Effector CD4-positive, alpha-beta T cell (primary cell): ENCODE measurements around the gene RPL35.
A peak's percentile ranks its signal among the peaks of the same experiment; 100 is the strongest.

Experiments used
- DNase-seq: peaks from one replicate; pipeline ENCODE4 v3.0.0-alpha.2; 2020

RPL35 gene

DNA sequence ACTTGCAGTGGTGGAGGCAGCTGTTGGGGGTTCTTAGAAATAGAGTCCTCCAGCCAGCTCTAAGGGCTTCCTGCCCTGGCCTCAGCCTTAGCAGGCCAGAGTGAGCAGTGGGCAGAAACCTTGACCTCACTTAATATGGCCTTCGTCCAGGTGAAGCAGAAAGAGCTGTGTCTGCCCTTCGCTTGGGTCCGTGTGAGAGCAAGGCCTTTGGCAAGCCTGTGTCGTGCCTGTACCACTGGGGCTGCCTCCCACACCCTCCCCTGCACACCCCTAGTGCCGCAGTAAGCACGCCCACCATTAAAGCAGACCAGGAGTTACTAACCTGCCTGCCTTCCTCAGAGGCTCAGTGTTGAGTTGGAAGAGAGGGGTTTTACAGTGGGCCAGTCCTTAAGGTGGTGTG lies 13.7 kb upstream of the RPL35 start:
- no peak for DNase-seq

DNA sequence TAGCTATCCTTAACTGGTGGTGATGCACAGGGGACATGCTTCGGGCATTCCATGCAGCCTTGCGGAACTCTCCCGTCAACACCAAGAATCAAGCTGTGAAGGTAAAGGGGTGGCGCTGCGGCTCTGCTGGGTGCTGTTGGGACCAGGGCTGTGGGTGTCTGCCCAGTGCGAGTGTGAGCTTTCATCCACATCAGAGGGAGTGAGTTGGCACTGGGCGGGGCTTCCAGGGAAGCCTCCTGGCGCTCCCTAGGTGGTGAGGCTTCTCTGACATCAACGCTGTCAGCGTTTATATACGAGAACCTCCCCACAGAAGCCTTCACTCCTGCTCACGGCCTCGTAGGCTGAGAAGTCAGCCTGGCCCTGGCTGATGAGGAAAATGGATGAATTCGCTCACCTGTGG lies 11.9 kb upstream of the RPL35 start:
- DNase-seq = no peak

DNA sequence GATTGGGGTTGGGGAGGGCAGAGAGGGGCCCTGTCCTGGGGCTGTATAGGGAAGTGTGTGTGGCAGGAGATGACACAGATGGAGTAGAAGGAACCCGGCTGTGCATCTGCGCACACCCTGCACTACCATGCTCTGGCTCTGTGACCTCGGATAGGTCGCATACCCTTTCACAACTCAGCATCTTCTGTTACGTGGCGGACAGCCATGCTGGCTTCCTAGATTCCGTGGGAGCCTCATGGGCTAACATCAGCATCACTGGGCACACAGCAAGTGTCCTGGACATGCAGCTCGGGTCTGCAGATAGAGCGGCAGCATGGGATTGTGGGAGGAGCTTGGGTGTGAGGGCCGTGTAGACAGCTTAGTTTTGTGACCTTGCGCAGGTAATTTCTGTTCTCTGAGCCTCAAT lies 9.4 kb upstream of the RPL35 start:
- DNase-seq = no peak

DNA sequence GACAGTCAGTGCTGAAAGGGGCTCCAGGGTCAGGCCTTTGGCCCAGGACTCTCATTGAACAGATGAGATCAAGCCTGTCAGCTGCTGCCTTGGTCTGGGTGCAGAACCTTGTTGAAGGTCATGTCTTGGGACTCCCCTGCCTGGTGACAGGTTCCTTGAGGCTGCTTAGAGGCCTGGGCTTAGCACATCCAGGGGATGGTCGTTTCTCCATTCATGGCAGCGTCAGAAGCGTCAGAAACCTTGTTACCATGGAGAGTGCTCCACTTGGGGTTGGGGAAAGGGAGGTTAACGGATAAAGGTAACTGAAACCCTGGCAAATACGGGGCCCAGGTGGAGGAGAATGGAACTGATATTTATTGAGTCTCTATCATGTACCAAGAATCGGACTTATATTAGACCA lies 9.0 kb upstream of the RPL35 start:
- no peak for DNase-seq

DNA sequence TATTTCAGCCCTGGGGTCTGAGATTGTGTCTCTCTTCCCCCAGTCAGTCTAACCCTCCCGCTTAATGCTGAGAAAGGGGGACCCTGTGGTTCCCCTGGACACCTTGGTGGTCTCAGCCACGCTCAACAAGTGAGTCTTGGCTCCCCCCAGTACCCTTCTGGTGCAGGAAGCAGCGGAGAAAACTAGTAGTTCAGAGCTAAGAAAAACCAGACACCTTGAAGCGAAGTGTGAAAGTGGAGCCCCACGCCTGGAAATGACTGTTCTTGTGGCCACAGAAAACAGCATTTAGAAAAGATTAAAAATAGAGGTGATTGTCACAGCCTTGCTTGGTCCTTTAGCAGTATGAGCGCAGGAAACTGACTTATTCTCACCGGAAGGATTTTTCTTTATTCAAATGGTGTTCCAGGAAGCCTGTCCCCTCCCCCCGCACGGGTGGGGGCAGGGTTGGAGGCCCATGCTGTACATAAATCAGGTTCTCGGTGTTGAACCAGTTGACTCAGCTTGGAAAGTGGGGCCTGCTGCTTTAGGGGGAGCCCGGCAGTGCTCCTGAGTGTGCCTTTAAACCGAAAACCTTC lies 8.3 kb upstream of the RPL35 start:
- peak; percentile 66 for DNase-seq

DNA sequence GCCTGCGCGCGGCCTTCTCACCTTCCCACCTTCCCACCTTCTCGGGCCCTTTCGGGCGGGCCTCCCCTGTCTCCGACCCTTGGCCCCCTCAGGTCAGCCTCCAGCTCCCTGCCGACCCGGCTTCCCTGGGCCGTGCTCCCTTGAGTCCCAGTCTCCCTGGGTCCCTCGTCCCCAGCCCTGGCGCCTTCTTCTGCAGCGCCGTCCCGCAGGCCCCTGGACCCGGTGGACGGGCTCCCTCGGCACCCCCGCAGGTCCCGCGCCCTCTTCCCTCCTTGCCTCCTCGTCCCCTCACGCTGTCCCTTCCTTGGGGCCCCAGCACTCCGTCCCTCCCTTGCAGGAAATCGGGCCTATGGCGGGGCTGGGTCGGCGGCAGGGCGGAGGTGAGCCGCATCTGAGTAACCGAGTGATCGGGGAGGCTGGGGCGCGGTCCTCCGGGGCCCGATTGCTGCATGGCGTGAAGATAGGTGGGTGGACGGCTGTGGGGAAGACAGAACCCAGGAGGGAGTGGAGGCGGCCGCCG lies 7.8 kb upstream of the RPL35 start:
- peak; percentile 28 for DNase-seq

DNA sequence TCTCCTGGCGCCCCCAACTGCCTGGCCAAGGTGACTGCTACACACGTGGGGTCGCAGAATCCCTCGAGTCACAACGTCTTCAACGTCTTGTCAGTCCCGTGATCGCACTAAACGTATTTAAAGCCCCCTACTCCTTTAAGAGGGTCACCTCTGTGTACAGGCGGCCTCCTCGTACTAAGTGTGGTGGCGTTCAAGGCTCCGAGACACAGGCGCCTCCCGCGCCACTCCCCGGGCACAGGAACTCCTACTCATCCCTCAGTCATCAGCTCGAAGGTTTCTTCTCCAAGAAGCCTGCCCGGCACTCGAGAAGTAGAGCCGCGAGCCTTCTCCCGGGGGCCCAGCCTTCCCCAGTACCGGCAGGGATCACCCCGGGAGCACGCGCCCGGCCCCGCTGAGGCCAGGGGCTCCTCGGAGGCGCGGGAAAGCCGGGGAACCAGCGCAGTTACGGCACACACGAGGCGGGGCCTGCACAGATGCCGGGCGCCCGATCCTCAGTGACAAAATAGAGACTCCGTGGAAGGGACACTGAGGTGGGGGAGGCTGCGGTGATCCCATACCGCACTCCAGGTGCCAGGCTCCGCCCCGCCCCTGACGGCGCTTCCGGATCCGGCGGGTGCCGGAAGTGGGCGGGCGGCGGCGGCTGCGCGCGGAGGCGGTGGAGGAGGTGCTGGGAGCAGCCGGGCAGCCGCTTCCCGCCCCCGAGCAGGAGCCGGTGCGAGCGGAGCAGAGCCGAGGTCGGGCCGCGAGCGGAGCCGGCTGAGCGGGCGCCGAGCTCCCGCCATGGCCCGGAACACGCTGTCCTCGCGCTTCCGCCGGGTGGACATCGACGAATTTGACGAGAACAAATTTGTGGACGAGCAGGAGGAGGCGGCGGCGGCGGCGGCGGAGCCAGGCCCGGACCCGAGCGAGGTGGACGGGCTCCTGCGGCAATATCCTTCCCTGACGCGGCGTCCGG lies 7.0 kb upstream of the RPL35 start:
- peak; percentile 83 for DNase-seq

DNA sequence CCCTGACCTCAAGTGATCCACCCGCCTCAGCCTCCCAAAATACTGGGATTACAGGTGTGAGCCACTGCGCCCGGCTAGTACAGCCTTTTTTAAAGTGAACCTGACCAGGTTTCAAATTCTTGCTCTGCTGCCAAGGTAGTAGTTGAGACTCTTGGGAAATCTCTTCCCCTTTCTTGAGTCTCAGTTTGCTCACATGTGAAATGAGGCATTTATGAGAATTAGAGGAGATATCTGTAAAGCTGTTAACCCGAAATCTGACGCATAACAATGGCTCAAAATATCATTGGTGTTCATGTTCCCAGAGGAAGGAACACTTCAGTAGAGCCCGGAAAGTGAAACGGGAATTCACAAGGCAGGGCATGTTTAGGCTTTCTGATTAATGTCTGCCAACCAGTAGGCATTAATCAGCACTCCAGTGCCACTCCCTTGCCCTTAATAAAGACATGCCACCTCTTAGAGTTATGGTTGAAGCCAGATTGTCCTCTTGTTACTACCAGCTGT lies 1.7 kb upstream of the RPL35 start:
- DNase-seq = no peak

DNA sequence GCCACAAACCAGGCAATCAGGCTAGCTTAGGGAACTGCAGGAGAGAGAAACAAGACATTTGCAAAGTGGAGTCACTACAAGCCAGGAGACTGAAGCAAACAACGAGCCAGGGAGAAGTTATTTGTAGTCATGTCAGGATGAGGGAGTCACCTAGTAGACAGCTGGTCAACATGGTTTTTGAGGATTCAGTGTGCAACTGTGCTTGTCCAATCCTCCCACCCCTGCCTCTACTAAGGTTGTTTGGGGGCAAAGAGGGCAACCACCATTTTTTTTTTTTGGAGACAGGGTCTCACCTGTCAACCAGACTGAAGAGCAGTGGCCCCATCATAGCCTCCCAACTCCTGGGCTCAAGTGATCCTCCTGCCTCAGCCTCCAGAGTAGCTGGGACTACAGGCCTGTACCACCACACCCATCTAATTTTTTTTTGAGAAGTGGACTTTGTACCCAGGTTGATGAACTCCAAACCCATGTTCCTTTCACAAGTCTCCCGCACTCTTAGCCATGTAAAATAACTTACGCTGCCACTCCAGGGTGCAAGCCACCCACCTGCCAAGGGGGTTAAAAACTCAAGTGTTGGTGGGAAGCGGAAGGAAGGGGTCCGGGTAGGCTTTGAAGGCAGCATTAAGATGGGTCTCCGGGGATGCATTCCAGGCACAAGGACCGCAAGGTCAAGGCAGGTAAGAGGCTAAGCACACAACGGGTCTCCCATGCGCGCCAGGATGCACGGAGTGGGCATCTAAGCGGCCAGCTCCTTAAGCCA lies 995 bp downstream of the RPL35 start:
- DNase-seq = no peak

DNA sequence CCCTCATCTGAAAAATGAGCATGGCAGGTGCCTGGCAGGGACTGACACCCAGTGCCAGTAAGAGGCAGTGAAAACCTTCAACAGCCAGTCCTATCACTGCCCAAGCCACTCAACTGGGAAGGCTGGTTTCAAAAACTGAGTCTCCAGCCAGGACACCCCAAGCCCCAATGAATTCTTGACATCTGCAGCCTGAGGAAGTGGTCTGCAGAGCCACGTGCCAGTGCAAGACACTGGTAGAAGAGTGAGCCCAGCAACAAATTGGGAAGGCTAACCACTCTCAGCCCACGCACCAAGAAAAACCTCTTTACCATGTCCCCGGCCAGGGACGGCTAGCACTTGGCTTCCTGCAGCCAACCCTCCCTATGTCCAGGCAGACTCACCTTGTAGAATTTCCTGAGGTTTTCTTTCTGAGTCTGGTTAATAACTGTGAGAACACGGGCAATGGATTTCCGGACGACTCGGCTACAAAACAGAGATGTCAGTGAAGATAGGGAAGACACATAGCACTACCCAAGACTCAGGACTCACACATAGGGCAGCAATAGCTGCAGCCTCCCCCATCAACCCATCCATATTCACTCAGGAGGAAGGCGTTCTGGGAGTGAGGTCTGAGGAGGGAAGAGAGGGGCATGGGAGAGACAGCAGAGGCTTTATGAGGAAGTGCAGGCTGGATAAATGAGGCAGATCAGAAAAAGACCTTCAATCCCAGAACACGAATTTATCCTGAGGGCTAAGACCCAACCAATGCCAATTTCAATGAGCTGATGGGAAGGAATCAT lies 1.8 kb downstream of the RPL35 start:
- DNase-seq = no peak

DNA sequence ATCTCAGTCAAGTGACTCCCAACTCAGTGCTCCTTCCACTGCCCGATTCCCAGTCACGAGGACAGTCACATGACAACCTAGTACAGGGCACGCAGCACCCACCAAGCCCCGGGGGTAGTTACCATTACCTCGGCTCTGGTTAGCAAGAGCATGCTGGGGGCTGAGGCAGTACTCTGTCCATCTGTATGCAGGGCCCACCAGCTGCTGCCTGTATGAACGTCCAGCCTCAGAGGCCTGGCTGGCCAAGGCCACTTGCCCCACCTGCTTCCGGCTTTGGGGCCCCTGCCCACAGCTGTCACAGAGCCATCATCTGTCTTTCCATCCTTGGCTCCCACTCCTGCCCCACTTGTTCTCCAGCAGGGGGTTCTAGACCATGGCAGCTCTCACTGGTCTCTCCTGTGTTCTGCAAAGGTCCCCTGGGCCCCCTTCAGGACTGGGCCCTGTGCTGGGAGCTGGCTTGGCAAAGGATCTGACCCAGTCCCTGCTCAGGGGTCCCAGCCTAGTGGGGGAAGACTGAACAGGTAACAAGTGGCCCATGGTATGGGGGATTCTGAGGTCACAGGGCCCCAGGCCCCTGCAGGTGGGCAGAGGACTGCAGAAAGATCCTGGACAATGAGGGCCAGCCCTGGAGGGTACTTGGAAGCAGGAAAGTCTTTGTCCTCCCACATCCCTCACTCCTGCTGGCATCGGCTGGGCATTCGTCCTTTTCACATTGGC lies 3.3 kb downstream of the RPL35 start:
- no peak for DNase-seq

DNA sequence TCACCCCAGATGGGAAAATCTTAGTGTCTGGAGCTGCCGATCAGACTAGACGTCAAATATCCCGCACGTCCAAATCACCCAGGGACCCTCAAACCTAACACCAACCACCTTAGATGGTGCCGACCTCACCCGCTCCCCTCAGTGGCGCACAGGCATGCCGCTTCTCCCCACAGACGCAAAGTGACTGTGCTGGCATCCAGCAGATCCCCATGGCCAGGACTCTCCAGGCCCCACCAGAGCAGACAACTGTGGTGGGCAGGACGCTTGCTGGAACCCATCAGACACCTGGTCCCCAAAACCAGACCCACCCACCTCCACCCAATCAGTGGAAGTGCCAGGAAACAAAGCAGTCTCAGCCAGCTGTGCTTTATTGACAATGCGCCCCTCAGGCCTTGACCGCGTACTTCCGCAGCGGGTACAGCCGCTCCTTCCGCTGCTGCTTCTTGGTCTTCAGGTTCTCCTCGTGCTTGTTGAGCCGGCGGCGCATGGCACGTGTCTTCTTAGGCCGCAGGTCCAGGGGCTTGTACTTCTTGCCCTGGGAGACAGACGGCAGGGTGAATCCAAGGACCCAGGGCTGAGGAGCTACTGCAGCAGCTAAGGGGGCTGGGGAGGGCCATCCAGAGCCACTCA lies 4.1 kb downstream of the RPL35 start:
- DNase-seq = no peak

DNA sequence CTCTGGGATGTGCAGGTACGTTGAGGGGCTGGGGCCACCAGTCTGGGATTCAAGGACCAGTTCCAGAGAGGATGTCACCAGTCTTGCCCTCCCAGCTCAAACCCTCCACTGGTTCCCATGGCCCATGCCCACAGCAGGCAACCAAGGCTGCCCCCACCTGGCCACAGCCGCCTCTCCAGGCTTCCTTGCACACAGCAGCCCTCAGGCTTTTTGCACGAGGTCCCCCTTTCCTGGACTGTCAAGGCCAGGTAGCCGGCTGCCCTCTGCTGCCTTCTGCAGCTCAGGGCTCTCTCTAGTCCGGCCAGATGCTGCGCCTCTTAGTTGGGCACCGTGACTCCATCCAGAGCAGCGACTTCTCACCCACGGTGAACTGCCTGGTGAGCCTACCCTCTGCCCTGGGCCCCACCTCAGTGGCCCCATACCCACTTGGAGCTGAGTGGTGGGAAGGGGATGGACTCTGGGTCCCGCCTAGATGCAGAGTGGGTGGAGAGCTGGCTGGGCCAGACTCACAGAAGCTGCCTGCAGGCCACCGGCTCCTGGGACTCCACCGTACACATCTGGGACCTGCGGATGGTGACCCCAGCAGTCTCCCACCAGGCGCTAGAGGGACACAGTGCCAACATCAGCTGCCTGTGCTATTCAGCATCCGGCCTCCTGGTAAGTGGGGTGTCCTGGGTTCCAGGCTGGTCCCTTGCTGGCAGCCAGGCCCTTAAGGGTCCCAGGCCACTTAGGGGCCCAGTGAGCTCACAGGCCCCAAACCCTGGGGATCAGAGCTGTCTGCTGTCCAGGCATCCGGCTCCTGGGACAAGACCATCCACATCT lies 5.6 kb downstream of the RPL35 start:
- DNase-seq = no peak

DNA sequence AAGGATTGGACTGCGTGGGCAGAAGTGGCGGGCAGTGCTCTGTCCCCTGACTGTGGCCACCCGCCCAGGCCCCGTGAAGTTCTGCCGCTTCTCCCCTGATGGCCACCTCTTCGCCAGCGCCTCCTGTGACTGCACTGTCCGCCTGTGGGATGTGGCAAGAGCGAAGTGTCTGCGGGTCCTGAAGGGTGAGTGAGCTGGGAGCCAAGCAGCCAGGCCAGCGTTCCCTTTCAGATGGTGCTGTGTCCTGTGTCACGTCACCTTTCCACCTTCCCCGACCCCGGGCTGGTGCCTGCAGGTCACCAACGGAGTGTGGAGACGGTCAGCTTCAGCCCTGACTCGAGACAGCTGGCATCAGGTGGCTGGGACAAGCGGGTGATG lies 6.2 kb downstream of the RPL35 start:
- DNase-seq = no peak

DNA sequence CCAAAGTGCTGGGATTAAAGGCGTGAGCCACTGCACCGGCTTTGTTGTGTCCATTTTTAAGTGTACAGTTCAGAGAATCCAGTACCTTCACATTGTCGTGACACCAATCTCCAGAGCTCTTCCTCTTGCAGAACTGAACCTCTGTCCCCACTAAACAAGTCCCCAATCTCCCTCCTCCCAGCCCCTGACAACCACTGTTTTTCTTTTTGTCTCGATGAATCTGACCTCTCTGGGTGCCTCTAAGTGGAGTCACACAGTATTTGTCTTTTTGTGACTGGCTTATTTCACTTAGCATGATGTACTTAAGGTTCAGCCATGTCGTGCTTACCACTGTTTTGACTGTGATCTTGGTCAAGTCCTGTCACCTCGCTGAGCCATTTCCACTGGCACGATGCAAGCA lies 6.9 kb downstream of the RPL35 start:
- no peak for DNase-seq

DNA sequence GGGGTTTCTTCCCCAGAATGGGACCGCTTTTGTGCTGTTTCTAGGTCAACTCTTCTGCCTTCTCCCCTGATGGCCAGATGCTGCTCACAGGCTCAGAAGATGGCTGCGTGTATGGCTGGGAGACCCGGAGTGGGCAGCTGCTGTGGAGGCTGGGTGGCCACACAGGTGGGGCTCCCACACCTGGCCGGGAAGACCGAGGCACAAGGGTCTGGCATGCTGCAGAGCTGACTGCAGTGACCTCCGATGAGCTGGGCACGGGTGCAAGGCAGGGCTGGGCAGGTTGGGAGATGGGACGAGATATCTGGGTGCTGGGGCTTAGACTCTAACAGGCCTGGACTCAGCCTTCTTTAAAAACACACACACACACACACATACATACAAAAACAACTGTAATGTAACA lies 7.6 kb downstream of the RPL35 start:
- DNase-seq = no peak

DNA sequence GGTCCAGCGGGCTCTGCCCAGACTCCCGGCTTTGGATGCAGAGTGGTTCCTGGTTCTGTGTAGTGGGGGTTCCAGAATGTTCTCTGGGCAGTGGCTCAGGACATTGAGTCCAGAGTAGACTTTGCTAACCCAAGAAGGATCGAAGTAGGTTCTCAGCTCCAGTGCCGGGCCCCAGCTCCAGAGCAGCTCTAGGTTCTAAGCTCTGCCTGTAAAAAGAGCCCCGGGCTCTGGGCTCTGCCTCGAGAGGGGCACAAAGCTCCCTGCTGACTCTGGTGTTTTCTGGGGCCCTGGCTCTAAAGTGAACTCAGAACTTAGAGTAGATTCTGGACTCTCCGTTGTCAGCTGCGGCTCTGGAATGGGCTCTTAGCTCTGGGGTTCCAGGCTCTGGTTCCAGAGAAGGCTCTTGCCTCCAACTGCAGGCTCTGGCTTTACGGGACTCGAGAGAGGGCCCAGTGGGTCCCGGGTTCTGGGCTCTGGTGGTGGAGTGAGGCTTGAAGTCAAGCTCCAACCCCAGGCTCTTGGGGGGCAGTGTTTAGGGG lies 8.1 kb downstream of the RPL35 start:
- no peak for DNase-seq

DNA sequence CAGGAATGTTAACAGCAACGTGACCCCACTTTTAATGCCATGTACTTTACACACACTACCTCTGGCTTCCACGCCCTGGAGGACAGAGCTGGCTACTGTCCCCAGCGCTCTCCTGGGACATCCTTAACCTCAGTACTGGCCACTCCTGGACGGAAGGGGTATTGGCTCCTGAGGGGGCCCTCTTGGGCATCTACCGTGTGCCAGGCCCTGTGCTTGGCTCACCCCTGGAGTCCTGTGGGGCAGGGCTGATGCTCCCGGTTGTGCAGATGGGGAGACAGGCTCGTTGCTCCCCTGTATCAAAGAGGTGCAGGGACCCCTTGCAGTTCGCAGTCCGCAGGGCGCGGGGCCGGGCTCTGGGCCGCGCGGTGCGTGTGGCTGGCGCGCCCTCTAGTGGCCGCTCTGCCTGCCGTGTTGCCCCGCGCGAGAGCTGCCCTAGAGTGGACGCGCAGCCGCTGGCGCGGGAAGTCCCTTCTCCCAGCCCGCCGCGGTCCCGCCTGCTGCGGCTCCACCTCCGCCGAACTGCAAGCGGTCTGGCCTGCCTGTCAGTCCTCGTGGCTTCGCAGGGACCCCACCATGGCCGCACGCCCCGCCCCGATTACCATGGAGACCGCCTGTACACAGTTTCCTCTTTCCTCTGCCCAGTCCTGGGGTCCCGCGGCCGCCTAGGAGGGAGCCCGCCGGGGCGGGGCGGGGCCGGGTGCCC lies 8.8 kb downstream of the RPL35 start, which contains the start of gene WDR38:
TSS of gene WDR38 (plus strand) at position 632 of the 703 bp plus-strand sequence. CDS start 72 bp downstream, outside the sequence.
- DNase-seq = peak; percentile 78

DNA sequence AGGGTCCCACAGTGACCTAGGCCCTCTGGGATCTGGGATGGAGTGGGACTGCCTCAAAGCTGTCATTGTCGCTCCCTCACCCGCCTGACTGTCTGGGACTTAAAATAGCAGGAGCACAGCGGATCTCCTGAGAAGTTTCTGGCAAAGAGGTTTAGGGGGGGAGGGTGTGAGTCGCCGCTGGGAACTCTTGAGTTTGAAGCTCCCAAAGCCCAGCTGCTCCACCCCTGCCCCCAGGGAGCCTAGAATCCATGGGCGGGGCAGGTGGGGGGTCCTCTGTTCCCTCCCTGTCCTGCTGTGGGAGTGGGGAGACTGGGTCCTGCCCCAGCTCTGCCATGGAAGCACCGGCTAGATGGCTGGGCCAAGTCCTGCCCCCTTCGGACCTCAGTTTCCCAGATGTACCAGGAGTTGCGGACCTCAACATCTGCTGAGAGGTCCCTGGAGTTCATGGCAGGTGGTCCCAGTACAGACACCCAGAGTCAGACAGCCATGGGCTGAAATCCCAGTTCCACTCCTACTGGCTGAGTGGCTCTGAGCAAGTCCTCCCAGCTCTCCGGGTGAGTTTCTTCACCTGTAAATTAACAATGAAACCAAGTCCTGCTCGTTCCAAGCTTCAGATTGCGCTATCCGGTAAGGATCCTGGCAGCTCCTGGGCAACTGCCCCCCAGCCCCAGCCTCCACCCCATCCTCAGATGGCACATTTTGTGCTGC lies 9.5 kb downstream of the RPL35 start:
- no peak for DNase-seq
